NCI-H1092 treated with DMSO at 0.1 percent for 48 hours (cell line): Measurements from ENCODE around the gene CX3CL1.
"Not testable (repeated sequence)": the region's sequence is repeated elsewhere in the genome, so short reads cannot be mapped to it uniquely, and the experiment has no call there.

ENCODE experiments used
- DNase-seq: peaks from one replicate; lab custom pipeline; 2025; lab: John Stamatoyannopoulos, UW

The CX3CL1 gene

GRCh38 chr16:57372372-57373116, at the start of gene CX3CL1:
Gene CX3CL1 (plus strand): TSS chr16:57372490. CDS start chr16:57372569, 79 bp downstream.
- DNase-seq: peak; percentile 39

GRCh38 chr16:57324749-57325148, 47.5 kb upstream of the CX3CL1 start:
- no peak for DNase-seq

- no peak for DNase-seq
Measured at GRCh38 chr16:57325458-57325857, 46.8 kb upstream of the CX3CL1 start.

GRCh38 chr16:57329718-57330327, 42.5 kb upstream of the CX3CL1 start:
- DNase-seq: no peak

- no peak for DNase-seq
Measured at GRCh38 chr16:57331355-57331754, 40.9 kb upstream of the CX3CL1 start.

GRCh38 chr16:57333402-57333801, 38.9 kb upstream of the CX3CL1 start:
- no peak for DNase-seq

- no peak for DNase-seq
Measured at GRCh38 chr16:57335366-57335765, 36.9 kb upstream of the CX3CL1 start.

GRCh38 chr16:57341062-57341440, 31.2 kb upstream of the CX3CL1 start:
- no peak for DNase-seq

GRCh38 chr16:57341441-57342303, 30.6 kb upstream of the CX3CL1 start:
- no peak for DNase-seq

- DNase-seq: not testable (repeated sequence)
Measured at GRCh38 chr16:57342606-57343005, 29.7 kb upstream of the CX3CL1 start.

- DNase-seq: no peak
Measured at GRCh38 chr16:57343221-57343620, 29.1 kb upstream of the CX3CL1 start.

- DNase-seq: not testable (repeated sequence)
Measured at GRCh38 chr16:57344094-57344493, 28.2 kb upstream of the CX3CL1 start.

- no peak for DNase-seq
Measured at GRCh38 chr16:57345021-57345420, 27.3 kb upstream of the CX3CL1 start.

GRCh38 chr16:57345666-57346204, 26.6 kb upstream of the CX3CL1 start:
- DNase-seq: no peak

GRCh38 chr16:57347858-57348257, 24.4 kb upstream of the CX3CL1 start:
- no peak for DNase-seq

GRCh38 chr16:57348327-57348726, 24.0 kb upstream of the CX3CL1 start:
- DNase-seq: no peak

- no peak for DNase-seq
Measured at GRCh38 chr16:57349212-57350031, 22.9 kb upstream of the CX3CL1 start.

GRCh38 chr16:57352636-57353047, 19.6 kb upstream of the CX3CL1 start:
- no peak for DNase-seq

- DNase-seq: no peak
Measured at GRCh38 chr16:57354311-57354710, 18.0 kb upstream of the CX3CL1 start.

GRCh38 chr16:57355898-57356414, 16.3 kb upstream of the CX3CL1 start:
- DNase-seq: no peak

GRCh38 chr16:57356547-57356946, 15.7 kb upstream of the CX3CL1 start:
- DNase-seq: no peak
